WTC11 (cell line): ENCODE data around the gene MIOX.

ENCODE experiments used
- JUN ChIP-seq: sonication (generic); formaldehyde crosslinking; IDR thresholded peaks from 2 replicates; pipeline ENCODE4 v1.8.0; 2023; ENCODE audit warnings: mild to moderate bottlenecking, missing genetic modification reagents
- TF ChIP-seq, protein P1 (sequence below): sonication (generic); formaldehyde crosslinking; IDR thresholded peaks from 2 replicates; pipeline ENCODE4 v1.8.1; 2022; ENCODE audit warnings: low read depth, mild to moderate bottlenecking, moderate library complexity, missing genetic modification reagents, borderline replicate concordance
- TF ChIP-seq, protein P2 (sequence below): fragments of 200-600 bp; IDR thresholded peaks from 2 replicates; pipeline ENCODE4 v1.8.0; 2022; ENCODE audit warnings: antibody characterized with exemption
- TF ChIP-seq, protein P3 (sequence below): sonication (generic); formaldehyde crosslinking; IDR thresholded peaks from 2 replicates; pipeline ENCODE4 v1.8.0; 2022; ENCODE audit warnings: mild to moderate bottlenecking, missing genetic modification reagents
- TF ChIP-seq, protein P4 (sequence below): sonication (generic); formaldehyde crosslinking; IDR thresholded peaks from 2 replicates; pipeline ENCODE4 v1.8.1; 2023; ENCODE audit warnings: mild to moderate bottlenecking, missing genetic modification reagents, moderate library complexity

DNA sequence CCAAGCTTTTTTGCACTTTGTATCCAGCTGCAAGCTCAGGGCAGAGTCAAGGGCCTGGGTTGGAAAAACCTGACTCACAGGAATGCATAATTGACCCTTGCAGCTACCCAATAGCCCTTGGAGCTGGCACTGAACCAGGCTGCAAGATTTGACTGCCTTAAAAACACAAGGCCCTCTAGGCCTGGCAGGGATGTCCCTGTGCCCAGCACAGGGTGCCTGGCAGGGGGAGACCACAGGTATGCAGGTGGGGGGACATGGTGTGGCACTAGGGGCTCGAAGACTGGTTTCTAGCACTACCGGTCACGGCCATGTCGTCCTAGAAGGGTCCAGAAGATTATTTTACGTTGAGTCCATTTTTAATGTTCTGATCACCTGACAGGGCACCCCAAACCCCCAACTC is 42.0 kb upstream of the MIOX start:
- TF ChIP-seq, protein P1, sequence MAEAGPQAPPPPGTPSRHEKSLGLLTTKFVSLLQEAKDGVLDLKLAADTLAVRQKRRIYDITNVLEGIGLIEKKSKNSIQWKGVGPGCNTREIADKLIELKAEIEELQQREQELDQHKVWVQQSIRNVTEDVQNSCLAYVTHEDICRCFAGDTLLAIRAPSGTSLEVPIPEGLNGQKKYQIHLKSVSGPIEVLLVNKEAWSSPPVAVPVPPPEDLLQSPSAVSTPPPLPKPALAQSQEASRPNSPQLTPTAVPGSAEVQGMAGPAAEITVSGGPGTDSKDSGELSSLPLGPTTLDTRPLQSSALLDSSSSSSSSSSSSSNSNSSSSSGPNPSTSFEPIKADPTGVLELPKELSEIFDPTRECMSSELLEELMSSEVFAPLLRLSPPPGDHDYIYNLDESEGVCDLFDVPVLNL (CRISPR knock-in tag): no peak
- TF ChIP-seq, protein P2, sequence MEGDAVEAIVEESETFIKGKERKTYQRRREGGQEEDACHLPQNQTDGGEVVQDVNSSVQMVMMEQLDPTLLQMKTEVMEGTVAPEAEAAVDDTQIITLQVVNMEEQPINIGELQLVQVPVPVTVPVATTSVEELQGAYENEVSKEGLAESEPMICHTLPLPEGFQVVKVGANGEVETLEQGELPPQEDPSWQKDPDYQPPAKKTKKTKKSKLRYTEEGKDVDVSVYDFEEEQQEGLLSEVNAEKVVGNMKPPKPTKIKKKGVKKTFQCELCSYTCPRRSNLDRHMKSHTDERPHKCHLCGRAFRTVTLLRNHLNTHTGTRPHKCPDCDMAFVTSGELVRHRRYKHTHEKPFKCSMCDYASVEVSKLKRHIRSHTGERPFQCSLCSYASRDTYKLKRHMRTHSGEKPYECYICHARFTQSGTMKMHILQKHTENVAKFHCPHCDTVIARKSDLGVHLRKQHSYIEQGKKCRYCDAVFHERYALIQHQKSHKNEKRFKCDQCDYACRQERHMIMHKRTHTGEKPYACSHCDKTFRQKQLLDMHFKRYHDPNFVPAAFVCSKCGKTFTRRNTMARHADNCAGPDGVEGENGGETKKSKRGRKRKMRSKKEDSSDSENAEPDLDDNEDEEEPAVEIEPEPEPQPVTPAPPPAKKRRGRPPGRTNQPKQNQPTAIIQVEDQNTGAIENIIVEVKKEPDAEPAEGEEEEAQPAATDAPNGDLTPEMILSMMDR: no peak
- TF ChIP-seq JUN (CRISPR knock-in tag): no peak
- TF ChIP-seq, protein P3, sequence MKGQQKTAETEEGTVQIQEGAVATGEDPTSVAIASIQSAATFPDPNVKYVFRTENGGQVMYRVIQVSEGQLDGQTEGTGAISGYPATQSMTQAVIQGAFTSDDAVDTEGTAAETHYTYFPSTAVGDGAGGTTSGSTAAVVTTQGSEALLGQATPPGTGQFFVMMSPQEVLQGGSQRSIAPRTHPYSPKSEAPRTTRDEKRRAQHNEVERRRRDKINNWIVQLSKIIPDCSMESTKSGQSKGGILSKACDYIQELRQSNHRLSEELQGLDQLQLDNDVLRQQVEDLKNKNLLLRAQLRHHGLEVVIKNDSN (CRISPR knock-in tag): no peak
- TF ChIP-seq, protein P4, sequence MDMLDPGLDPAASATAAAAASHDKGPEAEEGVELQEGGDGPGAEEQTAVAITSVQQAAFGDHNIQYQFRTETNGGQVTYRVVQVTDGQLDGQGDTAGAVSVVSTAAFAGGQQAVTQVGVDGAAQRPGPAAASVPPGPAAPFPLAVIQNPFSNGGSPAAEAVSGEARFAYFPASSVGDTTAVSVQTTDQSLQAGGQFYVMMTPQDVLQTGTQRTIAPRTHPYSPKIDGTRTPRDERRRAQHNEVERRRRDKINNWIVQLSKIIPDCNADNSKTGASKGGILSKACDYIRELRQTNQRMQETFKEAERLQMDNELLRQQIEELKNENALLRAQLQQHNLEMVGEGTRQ (CRISPR knock-in tag): no peak
